GM19328 (cell line): ENCODE results near the gene PWWP2A.
"Not testable (repeated sequence)": the region's sequence is repeated elsewhere in the genome, so short reads cannot be mapped to it uniquely, and the experiment has no call there.

Experiments
- ATAC-seq: cut with Tn5 transposase; IDR thresholded peaks from one replicate; pipeline ENCODE4 v1.9.1; 2021; ENCODE audit warnings: mild to moderate bottlenecking, moderate library complexity; ENCODE audit not compliant: unreplicated experiment

Gene PWWP2A

GRCh38 chr5:160119142-160119904, at the start of gene PWWP2A:
Gene PWWP2A (minus strand): TSS chr5:160119450. CDS start chr5:160119388, 62 bp downstream.
- ATAC-seq = peak; percentile 84

- no peak for ATAC-seq
Observed at GRCh38 chr5:160167624-160168165, 48.4 kb upstream of the PWWP2A start.

GRCh38 chr5:160166973-160167623, 47.8 kb upstream of the PWWP2A start:
- ATAC-seq = no peak

GRCh38 chr5:160166069-160166972, 47.1 kb upstream of the PWWP2A start:
- ATAC-seq = no peak

GRCh38 chr5:160165137-160166068, 46.2 kb upstream of the PWWP2A start:
- no peak for ATAC-seq

GRCh38 chr5:160162910-160163309, 43.7 kb upstream of the PWWP2A start:
- ATAC-seq = no peak

- no peak for ATAC-seq
Observed at GRCh38 chr5:160161626-160162025, 42.4 kb upstream of the PWWP2A start.

- not testable (repeated sequence) for ATAC-seq
Observed at GRCh38 chr5:160160875-160161274, 41.6 kb upstream of the PWWP2A start.

- no peak for ATAC-seq
Observed at GRCh38 chr5:160159991-160160792, 40.9 kb upstream of the PWWP2A start.

- ATAC-seq = no peak
Observed at GRCh38 chr5:160158087-160158486, 38.8 kb upstream of the PWWP2A start.

GRCh38 chr5:160155017-160155750, 35.9 kb upstream of the PWWP2A start:
- ATAC-seq = no peak

GRCh38 chr5:160152901-160153300, 33.7 kb upstream of the PWWP2A start:
- ATAC-seq = no peak

- ATAC-seq = no peak
Observed at GRCh38 chr5:160152287-160152686, 33.0 kb upstream of the PWWP2A start.

GRCh38 chr5:160151017-160151416, 31.8 kb upstream of the PWWP2A start:
- no peak for ATAC-seq

GRCh38 chr5:160150381-160150780, 31.1 kb upstream of the PWWP2A start:
- no peak for ATAC-seq

- ATAC-seq = not testable (repeated sequence)
Observed at GRCh38 chr5:160144436-160144835, 25.2 kb upstream of the PWWP2A start.

- no peak for ATAC-seq
Observed at GRCh38 chr5:160134332-160134731, 15.1 kb upstream of the PWWP2A start.

- ATAC-seq = no peak
Observed at GRCh38 chr5:160133918-160134304, 14.7 kb upstream of the PWWP2A start.
